Hindlimb muscle (tissue), 1 donor: ENCODE data around the gene LRRC25. TPM values are rescaled to one million over a fixed set of nuclear protein-coding genes. Genes with fewer than 3 reads are reported as not detected.
"Not testable (repeated sequence)": the region's sequence is repeated elsewhere in the genome, so short reads cannot be mapped to it uniquely, and the experiment has no call there.

ENCODE experiments used
- DNase-seq: peaks from one replicate; pipeline ENCODE4 v3.0.0-alpha.2; 2013
- polyA plus RNA-seq: library from polyadenylated mRNA; unstranded; fragments of 120-200 nt; gene quantifications from one replicate; pipeline ENCODE4 v1.2.1, GENCODE V29; 2013; ENCODE audit not compliant: insufficient read length

Gene LRRC25
- polyA plus RNA-seq, 1 donor = 2.6 TPM

- DNase-seq = no peak
Observed at GRCh38 chr19:18424890-18425514, 27.6 kb upstream of the LRRC25 start.

DNA sequence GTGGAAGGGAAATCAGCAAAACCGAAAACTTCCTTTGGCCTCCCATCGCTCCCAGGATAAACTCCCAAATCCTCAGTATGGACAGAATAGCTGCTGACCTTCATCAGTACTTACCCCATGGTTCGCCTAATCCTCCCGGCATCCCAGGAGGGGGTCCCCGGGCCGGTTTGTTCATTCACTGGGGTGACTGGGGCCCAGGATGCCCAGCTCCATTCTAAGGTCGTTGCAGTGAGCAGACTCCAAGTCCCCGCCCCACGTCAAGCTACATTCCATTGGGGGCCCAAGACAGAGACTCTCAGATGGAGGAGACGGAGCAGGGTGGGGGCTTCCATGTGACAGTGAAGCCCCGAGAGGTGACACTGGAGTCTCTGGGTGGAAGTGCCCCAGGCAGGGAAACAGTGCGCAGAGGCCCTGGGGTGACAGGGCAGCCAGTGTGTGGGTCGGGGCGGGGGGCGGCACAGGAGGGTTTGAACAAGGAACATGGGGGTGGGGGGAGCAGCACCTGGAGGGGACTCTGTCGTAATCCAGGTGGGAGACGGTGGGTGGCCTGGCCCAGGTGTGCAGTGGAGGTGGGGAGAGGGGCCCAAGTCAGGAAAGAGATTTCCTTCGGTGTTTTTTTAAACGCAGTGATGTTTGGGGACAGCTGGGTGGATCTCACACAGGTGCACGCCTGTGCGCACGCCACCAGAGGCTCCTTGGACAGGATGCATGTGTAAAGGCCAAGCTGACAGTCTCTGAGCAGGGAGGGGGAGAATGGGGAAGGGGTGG is 26.9 kb upstream of the LRRC25 start:
- no peak for DNase-seq

DNA sequence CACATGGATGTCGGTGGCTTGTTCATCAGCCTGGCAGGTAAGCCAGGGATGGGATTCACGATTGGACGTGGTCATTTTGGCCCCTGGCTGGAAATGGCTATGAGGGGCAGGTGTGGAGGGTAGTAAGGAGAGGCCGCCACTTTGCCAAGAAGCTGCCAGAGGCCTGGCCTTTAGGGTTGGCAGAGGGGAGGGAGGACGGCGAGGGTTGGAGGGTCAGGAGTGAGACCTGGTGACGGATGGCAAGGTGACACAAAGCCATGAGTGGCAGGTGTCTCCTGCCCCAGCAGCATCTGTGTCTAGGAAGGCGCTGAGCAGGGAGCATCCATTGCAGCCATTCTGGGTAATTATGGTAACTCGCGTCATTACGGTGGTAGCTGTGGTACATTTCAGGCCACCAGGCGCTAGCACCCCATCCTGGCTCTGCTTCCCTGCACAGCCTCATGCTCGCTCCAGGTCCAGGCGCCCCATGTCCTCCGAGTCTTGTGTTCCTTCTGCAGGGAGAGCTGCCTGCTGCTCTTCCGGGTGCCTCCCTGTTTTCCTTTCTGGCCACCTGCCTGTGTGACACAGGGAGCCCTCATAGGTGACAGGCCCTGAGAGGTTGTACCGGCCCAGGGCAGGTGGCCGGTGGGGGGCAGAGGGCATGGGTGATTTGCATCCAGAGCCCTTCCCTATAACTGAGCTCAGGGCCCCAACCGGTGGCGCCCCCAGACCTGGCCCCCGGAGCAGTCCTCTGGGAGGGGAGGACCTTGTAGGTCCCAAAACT is 26.0 kb upstream of the LRRC25 start:
- DNase-seq = no peak

GRCh38 chr19:18422530-18423191 is 25.2 kb upstream of the LRRC25 start:
- no peak for DNase-seq

DNA sequence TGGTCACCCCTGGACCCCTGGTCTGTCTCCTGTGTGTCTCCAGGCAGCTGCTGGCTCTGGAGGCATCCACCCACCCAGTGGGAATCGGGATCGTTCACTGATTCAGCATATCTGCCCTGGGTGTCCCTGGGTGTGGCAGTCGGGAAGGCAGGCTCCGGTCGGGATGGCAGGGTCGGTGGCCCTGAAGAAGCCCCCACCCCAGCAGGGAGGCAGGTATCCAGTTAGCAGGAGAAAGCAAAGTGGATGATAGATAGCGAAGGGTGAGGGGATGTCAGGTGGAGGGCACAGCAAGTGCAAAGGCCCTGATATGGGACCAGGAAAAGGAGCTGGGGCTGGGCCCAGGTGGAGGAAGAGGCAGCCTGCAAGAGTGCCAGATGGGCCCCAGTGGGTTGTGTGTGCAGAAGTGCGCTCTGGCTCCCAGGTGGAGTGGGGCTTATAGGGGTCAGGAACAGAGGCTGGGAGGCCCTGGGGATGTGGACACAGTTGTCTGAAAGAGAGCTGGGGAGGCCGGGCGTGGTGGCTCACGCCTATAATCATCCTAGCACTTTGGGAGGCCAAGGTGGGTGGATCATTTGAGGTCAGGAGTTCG is 24.0 kb upstream of the LRRC25 start:
- no peak for DNase-seq

- no peak for DNase-seq
Observed at GRCh38 chr19:18420930-18421329, 23.5 kb upstream of the LRRC25 start.

GRCh38 chr19:18419699-18420460 is 22.5 kb upstream of the LRRC25 start:
- DNase-seq = no peak

GRCh38 chr19:18419195-18419698 is 21.8 kb upstream of the LRRC25 start, which contains the start of gene SSBP4:
SSBP4 (plus strand) TSS chr19:18419398; CDS start chr19:18419649, 251 bp downstream.
- peak; percentile 86 for DNase-seq

DNA sequence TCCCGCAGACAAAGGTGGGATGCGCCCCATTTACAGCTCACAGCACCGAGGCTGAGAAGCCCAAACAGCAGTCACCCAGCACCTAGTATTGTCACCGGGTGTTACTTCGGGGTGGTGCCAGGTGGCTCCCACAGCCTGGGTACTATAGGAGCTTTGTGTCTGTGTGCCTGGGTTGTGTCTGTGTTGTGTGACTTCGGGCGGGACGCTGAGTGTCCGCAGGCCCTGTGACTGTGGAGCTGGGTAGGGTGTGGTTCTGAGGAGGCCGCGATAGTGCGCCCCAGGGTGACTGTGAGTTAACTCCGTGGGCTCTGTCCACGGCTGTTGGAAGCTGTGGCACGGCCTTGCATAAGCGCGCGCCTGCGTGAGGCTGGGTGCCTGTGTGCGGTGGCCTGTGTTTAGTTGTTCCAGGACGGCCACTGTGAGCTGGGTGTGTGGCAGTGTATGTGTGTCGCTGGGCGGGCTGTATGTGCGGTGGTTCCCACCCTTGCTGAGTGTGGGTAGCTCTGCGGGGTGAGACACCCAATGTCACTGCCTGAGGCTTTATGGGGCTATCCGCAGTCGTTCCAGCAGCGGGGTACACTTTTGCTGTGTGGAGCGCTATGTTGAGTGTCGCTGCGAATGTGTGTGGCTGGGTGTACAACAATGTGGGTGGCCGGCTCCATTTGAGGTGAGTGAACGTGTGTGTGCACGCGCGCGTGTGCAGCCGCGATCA is 21.2 kb upstream of the LRRC25 start:
- no peak for DNase-seq

DNA sequence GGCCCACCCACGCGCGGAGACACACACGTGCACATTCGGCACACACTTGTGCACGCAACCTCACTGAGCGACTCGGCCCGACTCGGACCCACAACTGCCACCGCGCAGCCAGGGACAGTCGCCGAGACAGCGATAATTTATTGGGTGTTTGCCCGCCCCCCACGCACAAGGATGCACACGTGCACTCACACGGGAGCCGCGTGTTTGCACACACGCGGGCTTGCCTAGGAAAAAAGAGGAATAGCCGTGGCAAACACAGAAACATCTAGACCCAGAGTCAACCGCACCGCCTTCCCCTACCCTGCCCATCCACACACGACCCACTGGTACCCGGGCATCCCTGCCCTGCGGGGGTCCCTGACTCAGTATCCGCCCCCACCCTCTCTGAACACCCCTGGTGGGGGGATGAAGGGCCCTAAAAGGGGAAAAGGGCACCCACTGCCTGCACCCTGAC is 20.6 kb upstream of the LRRC25 start:
- DNase-seq = peak; percentile 67

DNA sequence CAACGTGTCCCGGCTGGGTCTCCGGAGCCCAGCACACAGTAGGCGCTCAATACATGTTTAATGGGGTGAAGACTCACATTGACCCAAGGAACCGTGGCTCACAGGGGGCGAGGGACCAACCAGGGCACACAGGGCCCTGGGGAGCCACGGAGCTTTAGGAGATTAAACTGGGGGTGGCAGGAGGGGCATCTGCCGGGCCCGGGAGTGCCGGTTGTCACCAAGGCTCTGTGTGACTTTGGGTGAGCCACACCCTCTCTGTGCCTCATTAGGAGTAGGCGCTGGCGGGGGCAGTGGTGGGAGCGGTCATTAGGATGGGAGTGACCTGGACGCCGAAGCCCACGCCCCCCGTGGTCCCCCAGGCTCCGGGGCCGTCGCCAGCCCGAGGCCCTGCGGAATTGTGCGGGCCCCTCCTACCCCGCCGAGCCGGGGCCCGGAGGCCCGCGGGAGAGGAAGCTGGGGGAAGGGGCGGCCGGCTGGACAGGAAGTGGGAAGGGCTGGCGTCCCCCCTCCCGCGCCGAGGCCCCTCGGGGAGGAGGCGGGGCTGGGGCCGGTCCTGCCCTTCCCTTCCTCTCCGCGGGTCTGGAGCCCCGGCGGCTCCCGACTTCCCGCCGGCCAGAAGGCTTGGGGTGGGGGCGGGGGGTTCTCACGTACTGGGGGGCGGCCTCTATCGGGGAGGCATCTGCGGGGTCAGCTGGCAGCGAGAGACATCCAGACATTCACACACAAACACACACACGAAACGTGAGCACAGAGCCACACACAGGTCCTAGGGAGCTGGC is 20.0 kb upstream of the LRRC25 start:
- peak; percentile 91 for DNase-seq

GRCh38 chr19:18416778-18417249 is 19.4 kb upstream of the LRRC25 start:
- peak; percentile 94 for DNase-seq

DNA sequence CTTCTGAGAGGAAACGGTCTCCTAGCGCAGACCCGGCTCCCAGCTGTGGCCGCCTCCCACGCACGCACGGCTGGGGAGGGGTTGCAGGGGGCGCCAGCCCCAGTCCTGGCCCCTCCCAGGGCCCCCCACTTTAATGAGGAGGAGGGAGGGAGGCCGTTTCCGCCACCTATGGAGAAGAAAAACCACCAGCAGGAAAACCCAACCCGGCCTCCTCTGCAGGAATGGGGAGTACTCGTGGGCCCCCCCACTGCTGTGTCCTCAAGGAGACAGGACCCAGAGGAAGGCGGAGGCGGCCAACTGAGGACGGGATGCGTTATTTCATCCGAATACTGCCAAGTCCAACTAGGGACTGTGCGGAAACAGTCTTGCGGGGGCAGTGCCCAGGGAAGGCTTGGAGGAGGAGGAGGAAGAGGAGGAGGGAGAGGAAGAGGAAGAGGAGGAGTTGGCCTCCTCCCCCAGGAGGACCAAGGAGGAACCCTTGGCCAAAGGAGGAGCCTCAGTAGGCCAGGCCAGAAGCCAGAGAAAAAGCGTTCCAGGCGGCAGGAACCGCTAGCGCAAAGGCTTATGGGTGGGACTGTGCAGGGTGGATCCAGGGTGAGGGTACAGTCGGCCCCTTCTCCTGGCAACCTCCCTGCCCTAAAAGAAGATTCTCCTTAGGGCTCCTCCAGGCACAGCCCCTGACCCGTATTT is 17.9 kb upstream of the LRRC25 start:
- DNase-seq = peak; percentile 85

GRCh38 chr19:18414504-18415177 is 17.2 kb upstream of the LRRC25 start:
- DNase-seq = no peak

DNA sequence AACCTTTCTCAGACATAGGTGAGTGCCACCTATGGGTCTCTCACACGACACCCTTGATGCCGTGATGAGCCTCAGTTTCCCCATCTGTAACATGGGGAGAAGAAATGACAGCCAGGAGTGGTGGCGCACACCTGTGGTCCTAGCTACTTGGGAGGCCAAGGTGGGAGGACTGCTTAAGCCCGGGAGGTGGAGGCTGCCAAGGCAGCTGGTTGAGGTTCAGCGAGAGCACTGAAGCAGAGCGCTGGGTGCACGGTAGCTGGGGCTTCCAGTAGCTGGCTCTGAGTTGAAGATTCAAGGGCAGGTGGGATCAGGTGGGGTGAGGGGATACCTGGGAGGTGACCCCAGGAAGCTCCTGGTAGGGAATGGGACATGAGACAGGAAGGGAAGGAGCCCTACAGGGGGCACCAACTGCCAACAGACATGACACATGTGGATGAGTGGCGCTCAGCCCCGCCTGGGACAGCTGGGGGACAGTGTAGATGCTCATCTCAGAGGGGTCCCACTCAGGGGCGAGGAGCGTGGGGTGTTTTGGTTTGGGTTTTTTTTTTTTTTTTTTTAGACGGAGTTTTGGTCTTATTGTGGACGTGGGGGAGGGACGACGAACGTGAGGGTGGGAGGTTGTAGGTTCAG is 15.3 kb upstream of the LRRC25 start:
- no peak for DNase-seq

DNA sequence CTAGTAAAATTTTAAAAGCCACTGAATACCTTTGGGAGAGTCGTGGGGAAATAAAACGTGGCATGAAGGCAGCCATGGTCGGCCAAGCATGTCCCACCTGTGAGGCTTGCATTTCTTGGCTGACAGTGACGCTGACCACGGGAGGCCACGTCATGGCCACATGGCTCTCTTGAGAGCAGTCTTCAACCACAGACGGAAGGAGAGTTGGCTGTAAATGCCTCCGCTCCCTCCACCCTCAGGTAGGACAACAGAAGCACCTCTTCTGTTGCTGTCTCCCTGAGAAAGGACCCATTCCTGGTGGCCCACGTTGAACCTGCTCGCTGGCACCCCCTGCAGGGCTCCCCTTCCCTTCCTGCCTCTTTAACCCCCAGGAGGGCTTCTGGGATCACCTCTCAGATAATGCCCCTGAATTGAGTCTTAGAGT is 10.6 kb upstream of the LRRC25 start:
- DNase-seq = no peak

DNA sequence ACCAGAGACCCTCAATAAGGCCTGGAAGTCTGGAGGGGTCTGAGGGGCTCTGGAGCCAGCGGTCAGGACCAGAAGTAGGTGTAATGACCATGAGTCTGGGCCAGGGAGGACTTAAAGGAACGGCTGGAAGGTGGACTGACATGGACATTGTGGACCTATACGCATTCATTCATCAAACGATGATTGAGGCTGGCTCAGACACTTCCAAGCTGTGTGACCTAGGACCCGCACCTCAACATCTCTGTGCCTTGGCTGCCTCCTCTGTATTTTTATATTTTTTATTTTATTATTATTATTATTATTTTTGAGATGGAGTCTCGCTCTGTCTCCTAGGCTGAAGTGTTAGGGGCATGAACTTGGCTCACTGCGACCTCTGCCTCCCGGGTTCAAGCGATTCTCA is 9.3 kb upstream of the LRRC25 start:
- DNase-seq = no peak

- not testable (repeated sequence) for DNase-seq
Observed at GRCh38 chr19:18405754-18406153, 8.3 kb upstream of the LRRC25 start.
